Measurements from ENCODE around the gene CPT1B.

- TF ChIP-seq, protein P1, sequence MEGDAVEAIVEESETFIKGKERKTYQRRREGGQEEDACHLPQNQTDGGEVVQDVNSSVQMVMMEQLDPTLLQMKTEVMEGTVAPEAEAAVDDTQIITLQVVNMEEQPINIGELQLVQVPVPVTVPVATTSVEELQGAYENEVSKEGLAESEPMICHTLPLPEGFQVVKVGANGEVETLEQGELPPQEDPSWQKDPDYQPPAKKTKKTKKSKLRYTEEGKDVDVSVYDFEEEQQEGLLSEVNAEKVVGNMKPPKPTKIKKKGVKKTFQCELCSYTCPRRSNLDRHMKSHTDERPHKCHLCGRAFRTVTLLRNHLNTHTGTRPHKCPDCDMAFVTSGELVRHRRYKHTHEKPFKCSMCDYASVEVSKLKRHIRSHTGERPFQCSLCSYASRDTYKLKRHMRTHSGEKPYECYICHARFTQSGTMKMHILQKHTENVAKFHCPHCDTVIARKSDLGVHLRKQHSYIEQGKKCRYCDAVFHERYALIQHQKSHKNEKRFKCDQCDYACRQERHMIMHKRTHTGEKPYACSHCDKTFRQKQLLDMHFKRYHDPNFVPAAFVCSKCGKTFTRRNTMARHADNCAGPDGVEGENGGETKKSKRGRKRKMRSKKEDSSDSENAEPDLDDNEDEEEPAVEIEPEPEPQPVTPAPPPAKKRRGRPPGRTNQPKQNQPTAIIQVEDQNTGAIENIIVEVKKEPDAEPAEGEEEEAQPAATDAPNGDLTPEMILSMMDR (conservative IDR thresholded peaks at IDR 0.05 in 1 of 2, IDR thresholded peaks at IDR 0.05 in 1 of 2; ENCODE audit: low read depth in 1 of 2, low read length in 2 of 2) = no peak
- TF ChIP-seq EZH2 (IDR thresholded peaks at IDR 0.05; ENCODE audit: low read length, missing control alignments) = no peak
These were observed 585 bp downstream of the CPT1B start for GRCh38 chr22:50577697-50577986.
